H1 (cell line): Measurements from ENCODE around the gene CLIC1. TPM values are rescaled to one million over a fixed set of nuclear protein-coding genes. Genes with fewer than 3 reads are reported as not detected.

ENCODE experiments used
- CTBP2 ChIP-seq: IDR thresholded peaks from 2 replicates; pipeline ENCODE4 v1.7.0; 2011; ENCODE audit warnings: borderline replicate concordance, mild to moderate bottlenecking, moderate library complexity, mixed read lengths, low read length; ENCODE audit not compliant: insufficient read depth, insufficient read length
- polyA plus RNA-seq, 7 experiments: library from polyadenylated mRNA; depleted of rRNA in 3 of 7; stranded (reverse) in 5 of 7; unstranded in 2 of 7; fragments of >200 nt in 5 of 7; fragments of 200-250 nt in 2 of 7; gene quantifications; 1 replicate in 5 of 7; 2 replicates in 1 of 7; 4 replicates in 1 of 7; pipeline versions ENCODE4 v1.2.1 to v1.2.3, GENCODE V29; 2011 to 2013; ENCODE audit warnings: missing spikeins in 2 of 7, mixed read lengths in 2 of 7
- total RNA-seq: library from RNA; stranded (reverse); fragmentation: NEBNext Ultra II Directional; extraction: Animal tissue kit (Norgen Biotek cat#: 25700); gene quantifications from 2 replicates; pipeline ENCODE4 v1.2.1, GENCODE V29; 2021

CLIC1 gene
- total and polyA plus RNA-seq, 2 of the 8 experiments (the other 6 are each of a cell fraction or from before 2014, with no cell fraction given), result 250 to 277 TPM

DNA sequence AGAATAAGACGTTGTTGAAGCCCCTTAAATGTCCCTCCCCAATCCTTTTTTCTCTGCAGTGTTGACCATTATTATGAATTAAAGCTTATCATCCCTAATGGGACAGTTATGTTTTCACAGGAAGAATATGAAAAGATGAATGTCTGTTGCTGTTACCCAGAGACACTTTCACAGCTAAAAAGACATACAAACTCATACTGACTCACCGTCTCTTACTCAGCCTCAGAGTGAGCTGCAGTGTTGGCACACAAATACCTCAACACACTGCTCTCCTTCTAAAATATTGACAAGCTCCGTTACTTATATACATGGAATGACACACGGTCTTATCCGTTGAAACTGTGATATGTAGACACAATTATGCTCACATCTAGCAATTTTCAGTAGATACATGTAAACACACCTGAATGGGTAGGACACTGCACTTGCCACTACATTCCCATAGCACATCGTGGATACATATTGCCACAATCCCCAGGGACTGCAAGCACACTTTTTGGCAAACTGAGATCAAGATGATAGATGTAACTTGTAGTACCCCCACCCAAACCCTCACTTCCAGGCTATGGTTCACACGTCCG is 16.5 kb upstream of the CLIC1 start (continued):
- no peak for TF ChIP-seq CTBP2
